Neural cell (in vitro differentiated cells): Measurements from ENCODE around the gene CTNNA2. TPM values are rescaled to one million over a fixed set of nuclear protein-coding genes. Genes with fewer than 3 reads are reported as not detected.

ENCODE experiments used
- H2AFZ ChIP-seq: fragments of 200-600, 300-800 bp; sonication (generic), shearing (Covaris generic); 2 replicates; pipeline ENCODE4 v1.6.0; 2014; ENCODE audit warnings: low read depth, mild to moderate bottlenecking, antibody characterized with exemption, low read length, moderate library complexity
- H3F3A ChIP-seq: fragments of 200-600 bp; shearing (Covaris generic); 2 replicates; pipeline ENCODE4 v1.6.1; 2016; ENCODE audit warnings: mild to moderate bottlenecking, moderate library complexity, mixed read lengths, antibody characterized with exemption, low read length; ENCODE audit not compliant: insufficient read depth, poor library complexity, severe bottlenecking
- H3K27ac ChIP-seq: fragments of 200-600, 300-800 bp; sonication (generic), shearing (Covaris generic); 2 replicates; pipeline ENCODE4 v1.5.1; 2014; ENCODE audit warnings: mild to moderate bottlenecking, low read length, moderate library complexity
- H3K27me3 ChIP-seq: fragments of 300-800, 200-600 bp; sonication (generic), shearing (Covaris generic); 2 replicates; pipeline ENCODE4 v1.6.0; 2014; ENCODE audit warnings: mild to moderate bottlenecking, low read depth, low read length, moderate library complexity; ENCODE audit not compliant: insufficient read depth
- H3K36me3 ChIP-seq: fragments of 300-800, 200-600 bp; sonication (generic), shearing (Covaris generic); 2 replicates; pipeline ENCODE4 v1.5.1; 2014; ENCODE audit warnings: mild to moderate bottlenecking, antibody characterized with exemption, low read length, moderate library complexity; ENCODE audit not compliant: insufficient read depth
- H3K4me2 ChIP-seq: fragments of 300-800, 200-600 bp; sonication (generic), shearing (Covaris generic); 2 replicates; pipeline ENCODE4 v1.6.0; 2014; ENCODE audit warnings: mild to moderate bottlenecking, low read length
- H3K4me3 ChIP-seq: fragments of 300-800, 200-600 bp; sonication (generic), shearing (Covaris generic); 2 replicates; pipeline ENCODE4 v1.5.1; 2014; ENCODE audit warnings: mild to moderate bottlenecking, low read length, moderate library complexity
- H3K79me2 ChIP-seq: fragments of 200-600 bp; shearing (Covaris generic); replicated peaks from 2 replicates; pipeline ENCODE4 v1.6.0; 2014; ENCODE audit warnings: mild to moderate bottlenecking, low read length, moderate library complexity; ENCODE audit not compliant: insufficient read depth
- H3K9ac ChIP-seq: fragments of 300-800, 200-600 bp; sonication (generic), shearing (Covaris generic); 2 replicates; pipeline ENCODE4 v1.6.1; 2016; ENCODE audit warnings: mild to moderate bottlenecking, low read length, mixed read lengths
- H3K9me2 ChIP-seq: fragments of 200-600 bp; shearing (Covaris generic); 2 replicates; pipeline ENCODE4 v1.6.1; 2016; ENCODE audit warnings: mild to moderate bottlenecking, low read length, mixed read lengths; ENCODE audit not compliant: insufficient read depth
- H3K9me3 ChIP-seq: fragments of 200-600, 300-800 bp; sonication (generic), shearing (Covaris generic); 2 replicates; pipeline ENCODE4 v1.6.1; 2016; ENCODE audit warnings: mild to moderate bottlenecking, mixed run types, low read length, moderate library complexity, mixed read lengths
- H4K20me1 ChIP-seq: fragments of 200-600 bp; shearing (Covaris generic); 2 replicates; pipeline ENCODE4 v1.6.1; 2016; ENCODE audit warnings: mild to moderate bottlenecking, mixed run types; ENCODE audit not compliant: insufficient read depth
- EP300 ChIP-seq: fragments of 450-650 bp; conservative IDR thresholded peaks from 2 replicates; pipeline ENCODE4 v1.6.1; 2014; ENCODE audit warnings: antibody characterized with exemption, mild to moderate bottlenecking, moderate library complexity; ENCODE audit not compliant: poor library complexity, severe bottlenecking
- EZH2 ChIP-seq: fragments of 200-600, 300-800 bp; shearing (Covaris generic), sonication (generic); IDR thresholded peaks from 2 replicates; pipeline ENCODE4 v1.6.1; 2014; ENCODE audit warnings: antibody characterized with exemption, low read length, borderline replicate concordance, mild to moderate bottlenecking; ENCODE audit not compliant: insufficient read depth, poor library complexity, severe bottlenecking
- MXI1 ChIP-seq: fragments of 450-650 bp; conservative IDR thresholded peaks from 2 replicates; pipeline ENCODE4 v1.6.1; 2014; ENCODE audit warnings: antibody characterized with exemption, mild to moderate bottlenecking; ENCODE audit not compliant: poor library complexity, severe bottlenecking
- POLR2AphosphoS5 ChIP-seq: IDR thresholded peaks from 2 replicates; pipeline ENCODE4 v1.6.1; 2012
- RAD21 ChIP-seq: fragments of 450-650 bp; conservative IDR thresholded peaks from 2 replicates; pipeline ENCODE4 v1.6.1; 2014; ENCODE audit warnings: antibody characterized with exemption, mild to moderate bottlenecking, moderate library complexity
- SMC3 ChIP-seq: fragments of 450-650 bp; conservative IDR thresholded peaks from 2 replicates; pipeline ENCODE4 v1.6.1; 2014; ENCODE audit warnings: antibody characterized with exemption, mild to moderate bottlenecking, moderate library complexity; ENCODE audit not compliant: poor library complexity
- TAF1 ChIP-seq: IDR thresholded peaks from 2 replicates; pipeline ENCODE4 v1.6.1; 2012; ENCODE audit warnings: low read depth
- polyA plus RNA-seq: library from polyadenylated mRNA; depleted of rRNA; stranded (reverse); fragments of >200 nt; gene quantifications from 2 replicates; pipeline ENCODE4 v1.2.3, GENCODE V29; 2014
- TF ChIP-seq, protein P1 (sequence below): fragments of 450-650 bp; IDR thresholded peaks from 2 replicates; pipeline ENCODE4 v1.5.1; 2014; ENCODE audit warnings: antibody characterized with exemption, mild to moderate bottlenecking, moderate library complexity; ENCODE audit not compliant: poor library complexity, severe bottlenecking
- TF ChIP-seq, protein P2 (sequence below): IDR thresholded peaks from 2 replicates; pipeline ENCODE4 v1.6.1; 2012; ENCODE audit warnings: borderline replicate concordance

The CTNNA2 gene
- polyA plus RNA-seq, 1 donor from 2014 or later, result 194 TPM

DNA sequence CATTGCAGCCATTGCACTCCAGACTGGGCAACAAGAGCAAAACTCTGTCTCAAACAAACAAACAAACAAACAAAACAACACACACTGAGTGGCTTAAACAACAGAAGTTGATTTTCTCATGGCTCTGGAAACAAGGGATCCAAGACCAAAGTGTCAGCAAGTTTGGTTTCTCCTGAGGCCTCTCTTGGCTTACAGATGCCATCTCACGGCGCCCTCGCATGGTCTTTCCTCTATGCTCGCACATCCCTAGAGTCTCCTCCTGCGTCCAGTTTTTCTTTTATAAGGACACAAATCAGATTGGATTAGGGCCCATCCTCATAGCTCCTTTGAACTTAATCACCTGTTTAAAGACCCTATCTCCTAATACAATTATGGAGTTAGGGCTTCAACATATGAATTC lies 925.1 kb downstream of the CTNNA2 start:
- TF ChIP-seq SMC3 (no peak), TAF1 (no peak), MXI1 (no peak), EZH2 (no peak), POLR2AphosphoS5 (no peak), EP300 (no peak), RAD21 (no peak)
- TF ChIP-seq, protein P1, sequence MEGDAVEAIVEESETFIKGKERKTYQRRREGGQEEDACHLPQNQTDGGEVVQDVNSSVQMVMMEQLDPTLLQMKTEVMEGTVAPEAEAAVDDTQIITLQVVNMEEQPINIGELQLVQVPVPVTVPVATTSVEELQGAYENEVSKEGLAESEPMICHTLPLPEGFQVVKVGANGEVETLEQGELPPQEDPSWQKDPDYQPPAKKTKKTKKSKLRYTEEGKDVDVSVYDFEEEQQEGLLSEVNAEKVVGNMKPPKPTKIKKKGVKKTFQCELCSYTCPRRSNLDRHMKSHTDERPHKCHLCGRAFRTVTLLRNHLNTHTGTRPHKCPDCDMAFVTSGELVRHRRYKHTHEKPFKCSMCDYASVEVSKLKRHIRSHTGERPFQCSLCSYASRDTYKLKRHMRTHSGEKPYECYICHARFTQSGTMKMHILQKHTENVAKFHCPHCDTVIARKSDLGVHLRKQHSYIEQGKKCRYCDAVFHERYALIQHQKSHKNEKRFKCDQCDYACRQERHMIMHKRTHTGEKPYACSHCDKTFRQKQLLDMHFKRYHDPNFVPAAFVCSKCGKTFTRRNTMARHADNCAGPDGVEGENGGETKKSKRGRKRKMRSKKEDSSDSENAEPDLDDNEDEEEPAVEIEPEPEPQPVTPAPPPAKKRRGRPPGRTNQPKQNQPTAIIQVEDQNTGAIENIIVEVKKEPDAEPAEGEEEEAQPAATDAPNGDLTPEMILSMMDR, result no peak
- TF ChIP-seq, protein P2, sequence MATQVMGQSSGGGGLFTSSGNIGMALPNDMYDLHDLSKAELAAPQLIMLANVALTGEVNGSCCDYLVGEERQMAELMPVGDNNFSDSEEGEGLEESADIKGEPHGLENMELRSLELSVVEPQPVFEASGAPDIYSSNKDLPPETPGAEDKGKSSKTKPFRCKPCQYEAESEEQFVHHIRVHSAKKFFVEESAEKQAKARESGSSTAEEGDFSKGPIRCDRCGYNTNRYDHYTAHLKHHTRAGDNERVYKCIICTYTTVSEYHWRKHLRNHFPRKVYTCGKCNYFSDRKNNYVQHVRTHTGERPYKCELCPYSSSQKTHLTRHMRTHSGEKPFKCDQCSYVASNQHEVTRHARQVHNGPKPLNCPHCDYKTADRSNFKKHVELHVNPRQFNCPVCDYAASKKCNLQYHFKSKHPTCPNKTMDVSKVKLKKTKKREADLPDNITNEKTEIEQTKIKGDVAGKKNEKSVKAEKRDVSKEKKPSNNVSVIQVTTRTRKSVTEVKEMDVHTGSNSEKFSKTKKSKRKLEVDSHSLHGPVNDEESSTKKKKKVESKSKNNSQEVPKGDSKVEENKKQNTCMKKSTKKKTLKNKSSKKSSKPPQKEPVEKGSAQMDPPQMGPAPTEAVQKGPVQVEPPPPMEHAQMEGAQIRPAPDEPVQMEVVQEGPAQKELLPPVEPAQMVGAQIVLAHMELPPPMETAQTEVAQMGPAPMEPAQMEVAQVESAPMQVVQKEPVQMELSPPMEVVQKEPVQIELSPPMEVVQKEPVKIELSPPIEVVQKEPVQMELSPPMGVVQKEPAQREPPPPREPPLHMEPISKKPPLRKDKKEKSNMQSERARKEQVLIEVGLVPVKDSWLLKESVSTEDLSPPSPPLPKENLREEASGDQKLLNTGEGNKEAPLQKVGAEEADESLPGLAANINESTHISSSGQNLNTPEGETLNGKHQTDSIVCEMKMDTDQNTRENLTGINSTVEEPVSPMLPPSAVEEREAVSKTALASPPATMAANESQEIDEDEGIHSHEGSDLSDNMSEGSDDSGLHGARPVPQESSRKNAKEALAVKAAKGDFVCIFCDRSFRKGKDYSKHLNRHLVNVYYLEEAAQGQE, result no peak
- Histone ChIP-seq H3K9me3 (no peaks in the 10 kb centered on the region), H3K36me3 (no peaks in the 10 kb centered on the region), H3F3A (no peaks in the 10 kb centered on the region), H3K79me2 (no peaks in the 10 kb centered on the region), H3K9ac (no peak overlapping the region), H3K27ac (no peak overlapping the region), H3K9me2 (no peaks in the 10 kb centered on the region), H3K27me3 (no peaks in the 10 kb centered on the region), H3K4me3 (no peak overlapping the region), H3K4me2 (no peak overlapping the region), H4K20me1 (no peaks in the 10 kb centered on the region), H2AFZ (no peak overlapping the region)

DNA sequence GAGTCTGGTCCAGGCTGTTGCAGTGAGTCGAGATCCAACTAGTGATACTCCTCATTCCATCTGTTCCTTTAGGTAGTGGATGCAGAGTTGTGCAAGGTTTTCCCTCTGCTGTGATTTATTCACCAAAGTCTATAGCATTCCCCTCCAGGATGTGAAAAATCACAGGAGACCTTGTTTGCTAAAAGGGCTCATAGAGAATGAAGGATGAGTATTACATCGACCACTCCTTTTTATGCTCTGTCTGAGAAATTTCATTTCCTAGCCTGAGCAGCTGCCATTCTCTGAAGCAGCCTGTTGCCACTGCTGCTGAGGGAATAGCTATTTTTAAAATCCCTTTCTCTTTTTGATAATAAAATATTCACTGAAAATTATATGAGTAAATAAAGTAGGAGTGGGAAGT lies 925.8 kb downstream of the CTNNA2 start:
- no peak overlapping the region for H2AFZ ChIP-seq
- no peaks in the 10 kb centered on the region for H3K36me3 ChIP-seq
- H4K20me1 ChIP-seq, result no peaks in the 10 kb centered on the region
- no peaks in the 10 kb centered on the region for H3K9me3 ChIP-seq
- no peaks in the 10 kb centered on the region for H3F3A ChIP-seq
- H3K27ac ChIP-seq, result no peak overlapping the region
- no peak overlapping the region for H3K4me3 ChIP-seq
- H3K79me2 ChIP-seq, result no peaks in the 10 kb centered on the region
- no peaks in the 10 kb centered on the region for H3K27me3 ChIP-seq
- no peak overlapping the region for H3K9ac ChIP-seq
- no peak overlapping the region for H3K4me2 ChIP-seq
- H3K9me2 ChIP-seq, result no peaks in the 10 kb centered on the region
- TF ChIP-seq, protein P1, result no peak
- TF ChIP-seq POLR2AphosphoS5, result no peak
- no peak for TF ChIP-seq MXI1
- no peak for TF ChIP-seq RAD21
- no peak for TF ChIP-seq EZH2
- no peak for TF ChIP-seq TAF1
- TF ChIP-seq SMC3, result no peak
- TF ChIP-seq, protein P2, result no peak
- no peak for TF ChIP-seq EP300
